ENCODE measurements around the gene LMBR1. TPM values are rescaled to one million over a fixed set of nuclear protein-coding genes. Genes with fewer than 3 reads are reported as not detected.
"Not testable (repeated sequence)": the region's sequence is repeated elsewhere in the genome, so short reads cannot be mapped to it uniquely, and the experiment has no call there.

The LMBR1 gene
- total and polyA plus RNA-seq, 12 donors, result 16.9 to 341 (median 117) TPM

GRCh38 chr7:156881679-156882078 lies 11.3 kb downstream of the LMBR1 start:
- WGBS, 4 donors, result 66 to 73% (median 68%) methylated on average over 3 of the region's 3 CpGs
- Histone ChIP-seq H3K36me3 (replicated peaks in 1 of 2) (no peaks in the 10 kb centered on the region), H3K9me3 (replicated peaks in 1 of 3) (no peaks in the 10 kb centered on the region), H3K27ac (peak overlapping the region in 1 of 5 donors; percentile 9), H3K4me3 (no peak overlapping the region), H3K4me1 (replicated peaks in 1 of 2) (no peaks in the 10 kb centered on the region), H3K27me3 (no peaks in the 10 kb centered on the region)
- no peak for DNase-seq
- TF ChIP-seq POLR2A (IDR thresholded peaks at IDR 0.05) (no peak), CTCF (IDR thresholded peaks at IDR 0.05) (no peak)
- intact Hi-C loops (cut with DNase I), result no loop called here

GRCh38 chr7:156875766-156876165 lies 17.2 kb downstream of the LMBR1 start:
- WGBS, 4 donors, result 95 to 100% (median 98%) methylated on average over 2 of the region's 2 CpGs
- no peaks in the 10 kb centered on the region for H3K27me3 ChIP-seq
- H3K4me1 ChIP-seq (replicated peaks in 1 of 2), result no peaks in the 10 kb centered on the region
- no peak overlapping the region for H3K27ac ChIP-seq
- no peak overlapping the region for H3K4me3 ChIP-seq
- no peaks in the 10 kb centered on the region for H3K36me3 ChIP-seq (replicated peaks in 1 of 2)
- no peak for TF ChIP-seq POLR2A (IDR thresholded peaks at IDR 0.05)
- no peak for TF ChIP-seq CTCF (IDR thresholded peaks at IDR 0.05)
- intact Hi-C loops (cut with DNase I), result no loop called here
- DNase-seq, result no peak
- H3K9me3 ChIP-seq (replicated peaks in 1 of 3), result no peaks in the 10 kb centered on the region

DNA sequence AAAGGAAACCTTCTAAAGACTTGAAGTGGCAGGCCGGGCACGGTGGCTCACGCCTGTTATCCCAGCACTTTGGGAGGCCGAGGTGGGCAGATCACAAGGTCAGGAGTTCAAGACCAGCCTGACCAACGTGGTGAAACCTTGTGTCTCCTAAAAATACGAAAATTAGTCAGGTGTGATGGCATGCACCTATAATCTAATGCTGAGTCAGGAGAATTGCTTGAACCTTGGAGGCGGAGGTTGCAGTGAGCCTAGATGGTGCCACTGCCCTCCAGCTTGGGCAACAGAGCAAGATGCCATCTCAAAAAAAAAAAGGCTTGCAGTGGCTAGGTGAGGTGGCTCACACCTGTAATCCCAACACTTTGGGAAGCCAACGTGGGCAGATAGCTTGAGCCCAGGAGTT lies 24.6 kb downstream of the LMBR1 start:
- H3K9me3 ChIP-seq (replicated peaks in 1 of 3); H3K4me1 ChIP-seq (replicated peaks in 1 of 2); intact Hi-C loops (cut with DNase I); H3K27ac ChIP-seq; H3K27me3 ChIP-seq; H3K36me3 ChIP-seq (replicated peaks in 1 of 2); DNase-seq; H3K4me3 ChIP-seq: not testable (repeated sequence)
- WGBS, 4 donors, result 89 to 97% (median 93%) methylated on average over 8 of the region's 8 CpGs

DNA sequence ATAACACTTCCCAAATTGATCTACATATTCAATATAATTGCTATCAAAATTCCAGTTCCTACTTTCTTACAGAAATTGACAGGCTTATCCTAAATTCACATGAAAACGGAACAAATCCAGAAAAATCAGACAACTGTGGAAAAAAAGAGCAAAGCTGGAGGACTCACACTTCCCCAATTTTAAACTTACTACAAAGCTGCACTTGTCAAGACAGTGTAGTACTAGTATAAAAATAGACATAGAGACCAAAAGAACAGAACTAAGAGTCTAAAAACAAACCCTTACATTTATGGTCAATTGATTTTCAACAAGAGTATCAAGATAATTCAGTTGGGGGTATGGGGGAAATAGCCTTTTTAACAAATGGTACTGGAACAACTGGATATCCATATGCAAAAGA lies 27.5 kb downstream of the LMBR1 start:
- intact Hi-C loops (cut with DNase I), result no loop called here
- Histone ChIP-seq H3K9me3 (replicated peaks in 1 of 3) (peaks cover 0 to 6% (median 0%) of the 10 kb centered on the region in 3 donors), H3K27me3 (no peaks in the 10 kb centered on the region), H3K27ac (no peak overlapping the region), H3K36me3 (replicated peaks in 1 of 2) (no peaks in the 10 kb centered on the region), H3K4me3 (no peak overlapping the region), H3K4me1 (replicated peaks in 1 of 2) (no peaks in the 10 kb centered on the region)
- DNase-seq, result no peak
- 0 to 85% (median 62%) methylated on average over 1 of the region's 1 CpG for WGBS, 4 donors
- no peak for TF ChIP-seq POLR2A (IDR thresholded peaks at IDR 0.05)
- no peak for TF ChIP-seq CTCF (IDR thresholded peaks at IDR 0.05)

GRCh38 chr7:156862022-156862421 lies 31.0 kb downstream of the LMBR1 start:
- H3K9me3 ChIP-seq (replicated peaks in 1 of 3); H3K27me3 ChIP-seq; H3K4me1 ChIP-seq (replicated peaks in 1 of 2); DNase-seq; H3K36me3 ChIP-seq (replicated peaks in 1 of 2); H3K4me3 ChIP-seq; intact Hi-C loops (cut with DNase I); H3K27ac ChIP-seq: not testable (repeated sequence)
- WGBS, 4 donors, result 94 to 100% (median 96%) methylated on average over 2 of the region's 2 CpGs
